Cardiac muscle cell (in vitro differentiated cells and primary cell): Measurements from ENCODE around the gene AMFR. TPM values are rescaled to one million over a fixed set of nuclear protein-coding genes. Genes with fewer than 3 reads are reported as not detected.

Experiments used
- DNase-seq, 2 donors: peaks; one replicate each; pipeline versions ENCODE4 v3.0.0 to v3.0.0-alpha.2; 2010 to 2017; ENCODE audit warnings: low read depth in 1 of 2, low spot score in 1 of 2
- H3K27ac ChIP-seq: fragments of 200-600 bp; sonication (generic); 2 replicates; pipeline ENCODE4 v1.5.1; 2016
- H3K27me3 ChIP-seq: fragments of 200-600 bp; sonication (generic); 2 replicates; pipeline ENCODE4 v1.6.0; 2016; ENCODE audit warnings: control low read depth
- H3K36me3 ChIP-seq: fragments of 200-600 bp; sonication (generic); 2 replicates; pipeline ENCODE4 v1.5.1; 2016; ENCODE audit warnings: control low read depth
- H3K4me1 ChIP-seq: fragments of 200-600 bp; sonication (generic); 2 replicates; pipeline ENCODE4 v1.8.1; 2017; ENCODE audit warnings: low read depth, mild to moderate bottlenecking, mixed run types
- H3K4me3 ChIP-seq: fragments of 200-600 bp; sonication (generic); 2 replicates; pipeline ENCODE4 v1.5.1; 2016; ENCODE audit warnings: mild to moderate bottlenecking
- H3K9me3 ChIP-seq: fragments of 200-600 bp; sonication (generic); 2 replicates; pipeline ENCODE4 v1.5.1; 2017; ENCODE audit warnings: low read depth, mild to moderate bottlenecking, control low read depth
- CTCF ChIP-seq: IDR thresholded peaks from 2 replicates; pipeline ENCODE4 v1.5.1; 2012; ENCODE audit warnings: low read depth, mild to moderate bottlenecking, low read length
- polyA plus RNA-seq: library from polyadenylated mRNA; unstranded; fragments of >200 nt; fragmentation: Nextera tagmentation; extraction: Ambion mirVana; gene quantifications from 2 replicates; pipeline ENCODE4 v1.2.1, GENCODE V29; 2016
- total RNA-seq: library from RNA; depleted of rRNA; stranded (reverse); fragments of >200 nt; gene quantifications from 2 replicates; pipeline ENCODE4 v1.2.3, GENCODE V29; 2016

The AMFR gene
- total and polyA plus RNA-seq, 2 experiments from 2014 or later: 52.7 to 157 TPM

- Histone ChIP-seq H3K4me3 (no peak overlapping the region), H3K27me3 (no peaks in the 10 kb centered on the region), H3K36me3 (no peaks in the 10 kb centered on the region), H3K9me3 (no peaks in the 10 kb centered on the region), H3K27ac (no peak overlapping the region), H3K4me1 (no peaks in the 10 kb centered on the region)
- no peak for TF ChIP-seq CTCF
- no peak for DNase-seq
These were observed 103.8 kb downstream of the AMFR start for GRCh38 chr16:56321571-56321970.

- no peak overlapping the region for H3K27ac ChIP-seq
- no peak for DNase-seq
- H3K9me3 ChIP-seq: no peaks in the 10 kb centered on the region
- TF ChIP-seq CTCF: no peak
- H3K36me3 ChIP-seq: no peaks in the 10 kb centered on the region
- no peaks in the 10 kb centered on the region for H3K27me3 ChIP-seq
- no peak overlapping the region for H3K4me3 ChIP-seq
- no peaks in the 10 kb centered on the region for H3K4me1 ChIP-seq
These were observed 104.4 kb downstream of the AMFR start for GRCh38 chr16:56320811-56321558.

GRCh38 chr16:56320056-56320455 lies 105.3 kb downstream of the AMFR start:
- TF ChIP-seq CTCF: no peak
- Histone ChIP-seq H3K36me3 (no peaks in the 10 kb centered on the region), H3K9me3 (no peaks in the 10 kb centered on the region), H3K4me3 (no peak overlapping the region), H3K27ac (no peak overlapping the region), H3K4me1 (no peaks in the 10 kb centered on the region), H3K27me3 (no peaks in the 10 kb centered on the region)
- DNase-seq: no peak

- Histone ChIP-seq H3K36me3 (no peaks in the 10 kb centered on the region), H3K9me3 (no peaks in the 10 kb centered on the region), H3K27ac (no peak overlapping the region), H3K4me3 (no peak overlapping the region), H3K27me3 (no peaks in the 10 kb centered on the region), H3K4me1 (no peaks in the 10 kb centered on the region)
- TF ChIP-seq CTCF: no peak
- no peak for DNase-seq
These were observed 106.0 kb downstream of the AMFR start for GRCh38 chr16:56319376-56319775.

GRCh38 chr16:56318827-56319140 lies 106.6 kb downstream of the AMFR start:
- Histone ChIP-seq H3K27ac (no peak overlapping the region), H3K27me3 (no peaks in the 10 kb centered on the region), H3K36me3 (no peaks in the 10 kb centered on the region), H3K4me3 (no peak overlapping the region), H3K9me3 (no peaks in the 10 kb centered on the region), H3K4me1 (no peaks in the 10 kb centered on the region)
- no peak for DNase-seq
- no peak for TF ChIP-seq CTCF
